Measurements from ENCODE around the gene DUSP11.
"Not testable (repeated sequence)": the region's sequence is repeated elsewhere in the genome, so short reads cannot be mapped to it uniquely, and the experiment has no call there.

DUSP11 gene

GRCh38 chr2:73754332-73754731 lies 25.6 kb downstream of the DUSP11 start:
- not testable (repeated sequence) for H3K27ac Mint-ChIP-seq; H3K9me3 Mint-ChIP-seq; DNase-seq; H3K4me1 Mint-ChIP-seq (ENCODE audit: low read depth); H3K27me3 Mint-ChIP-seq; H3K4me3 Mint-ChIP-seq
- H3K36me3 Mint-ChIP-seq (ENCODE audit: low read depth) = peaks cover 87% of the 10 kb centered on the region

- H3K27me3 Mint-ChIP-seq = no peaks in the 10 kb centered on the region
- no peak overlapping the region for H3K27ac Mint-ChIP-seq
- peaks cover 13% of the 10 kb centered on the region for H3K4me1 Mint-ChIP-seq (ENCODE audit: low read depth)
- no peak for DNase-seq
- peaks cover 89% of the 10 kb centered on the region for H3K36me3 Mint-ChIP-seq (ENCODE audit: low read depth)
- no peak overlapping the region for H3K4me3 Mint-ChIP-seq
- H3K9me3 Mint-ChIP-seq = no peaks in the 10 kb centered on the region
Observed at GRCh38 chr2:73749314-73749713, 30.6 kb downstream of the DUSP11 start.

DNA sequence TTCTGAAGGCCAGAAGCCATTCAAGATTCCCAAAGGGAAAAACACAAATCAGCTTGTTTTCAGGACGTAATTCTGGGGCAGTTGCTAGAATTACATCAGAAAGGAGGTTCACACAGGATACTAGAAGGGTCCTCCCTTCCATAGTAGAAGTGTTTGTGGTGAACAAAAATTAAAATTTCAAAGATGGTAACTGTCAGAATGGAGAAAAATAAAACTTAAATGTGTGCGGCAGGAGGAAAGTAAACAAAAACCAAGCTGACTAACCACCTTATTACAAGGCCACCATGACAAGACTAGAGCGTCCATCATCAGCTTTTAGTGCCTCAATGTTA lies 33.1 kb downstream of the DUSP11 start:
- H3K27ac Mint-ChIP-seq = no peak overlapping the region
- H3K36me3 Mint-ChIP-seq (ENCODE audit: low read depth) = peaks cover 79% of the 10 kb centered on the region
- DNase-seq = no peak
- no peaks in the 10 kb centered on the region for H3K27me3 Mint-ChIP-seq
- no peaks in the 10 kb centered on the region for H3K9me3 Mint-ChIP-seq
- H3K4me1 Mint-ChIP-seq (ENCODE audit: low read depth) = peaks cover 13% of the 10 kb centered on the region
- no peak overlapping the region for H3K4me3 Mint-ChIP-seq

DNA sequence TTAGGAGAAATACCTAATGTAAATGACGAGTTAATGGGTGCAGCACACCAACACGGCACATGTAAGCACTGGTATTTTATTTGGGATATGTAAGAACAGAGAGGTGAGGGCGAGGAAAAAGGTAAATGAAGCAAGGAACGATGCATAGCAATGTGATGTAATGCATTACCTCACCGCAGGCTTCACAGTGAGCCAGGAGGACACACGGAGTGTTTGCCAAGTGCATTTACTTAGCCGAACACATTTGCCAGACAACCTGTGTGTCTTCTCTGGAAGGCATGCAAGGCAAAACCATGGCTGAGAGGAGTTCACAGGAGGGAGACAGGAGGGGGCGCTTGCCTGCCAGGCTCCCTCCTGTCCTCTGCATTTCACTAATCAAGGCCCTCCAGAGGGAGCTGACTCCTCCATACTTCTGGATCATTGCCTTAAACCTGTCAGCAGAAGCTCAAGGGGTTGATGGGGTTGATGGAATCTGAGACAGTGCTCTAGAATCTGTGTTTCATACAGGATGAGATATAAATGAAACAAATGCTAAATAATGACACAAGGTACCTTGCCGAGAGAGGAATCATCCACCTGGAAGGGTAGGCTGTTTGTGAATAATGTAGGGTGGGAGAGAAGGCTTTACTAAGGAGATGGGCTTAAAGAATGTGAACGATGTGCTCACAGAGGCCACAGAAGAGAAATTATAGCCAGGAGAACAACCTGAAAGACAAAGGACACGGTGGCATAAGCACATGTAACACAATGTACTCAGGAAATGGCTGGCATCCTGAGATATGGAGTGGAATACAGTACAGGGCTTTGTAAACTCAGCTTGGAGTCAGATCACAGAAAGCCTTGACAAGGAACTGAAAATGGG lies 33.7 kb downstream of the DUSP11 start:
- H3K36me3 Mint-ChIP-seq (ENCODE audit: low read depth) = peaks cover 82% of the 10 kb centered on the region
- peaks cover 13% of the 10 kb centered on the region for H3K4me1 Mint-ChIP-seq (ENCODE audit: low read depth)
- H3K9me3 Mint-ChIP-seq = no peaks in the 10 kb centered on the region
- DNase-seq = no peak
- no peak overlapping the region for H3K27ac Mint-ChIP-seq
- H3K27me3 Mint-ChIP-seq = no peaks in the 10 kb centered on the region
- H3K4me3 Mint-ChIP-seq = no peak overlapping the region

GRCh38 chr2:73740767-73741166 lies 39.1 kb downstream of the DUSP11 start:
- no peaks in the 10 kb centered on the region for H3K27me3 Mint-ChIP-seq
- no peak overlapping the region for H3K4me3 Mint-ChIP-seq
- no peak overlapping the region for H3K27ac Mint-ChIP-seq
- peaks cover 51% of the 10 kb centered on the region for H3K36me3 Mint-ChIP-seq (ENCODE audit: low read depth)
- H3K4me1 Mint-ChIP-seq (ENCODE audit: low read depth) = peaks cover 16% of the 10 kb centered on the region
- DNase-seq = no peak
- peaks cover 7% of the 10 kb centered on the region for H3K9me3 Mint-ChIP-seq

- Mint-ChIP-seq H3K27ac (no peak overlapping the region), H3K36me3 (ENCODE audit: low read depth) (peaks cover 44% of the 10 kb centered on the region), H3K4me3 (no peak overlapping the region), H3K4me1 (ENCODE audit: low read depth) (peaks cover 22% of the 10 kb centered on the region), H3K9me3 (peaks cover 7% of the 10 kb centered on the region), H3K27me3 (no peaks in the 10 kb centered on the region)
- DNase-seq = no peak
Observed at GRCh38 chr2:73739101-73739500, 40.8 kb downstream of the DUSP11 start.

GRCh38 chr2:73736855-73737779 lies 42.8 kb downstream of the DUSP11 start, which contains the start of gene TPRKB:
Gene TPRKB, minus strand, starts transcription at chr2:73737345. Its CDS starts 2,776 bp downstream, at chr2:73734569.
- no peaks in the 10 kb centered on the region for H3K27me3 Mint-ChIP-seq
- H3K9me3 Mint-ChIP-seq = peaks cover 7% of the 10 kb centered on the region
- H3K4me3 Mint-ChIP-seq = peak within 1 kb of the TSS; percentile 93
- DNase-seq = peak; percentile 96
- H3K36me3 Mint-ChIP-seq (ENCODE audit: low read depth) = peaks cover 55% of the 10 kb centered on the region
- H3K4me1 Mint-ChIP-seq (ENCODE audit: low read depth) = peaks cover 22% of the 10 kb centered on the region
- H3K27ac Mint-ChIP-seq = peak within 1 kb of the TSS; percentile 91

DNA sequence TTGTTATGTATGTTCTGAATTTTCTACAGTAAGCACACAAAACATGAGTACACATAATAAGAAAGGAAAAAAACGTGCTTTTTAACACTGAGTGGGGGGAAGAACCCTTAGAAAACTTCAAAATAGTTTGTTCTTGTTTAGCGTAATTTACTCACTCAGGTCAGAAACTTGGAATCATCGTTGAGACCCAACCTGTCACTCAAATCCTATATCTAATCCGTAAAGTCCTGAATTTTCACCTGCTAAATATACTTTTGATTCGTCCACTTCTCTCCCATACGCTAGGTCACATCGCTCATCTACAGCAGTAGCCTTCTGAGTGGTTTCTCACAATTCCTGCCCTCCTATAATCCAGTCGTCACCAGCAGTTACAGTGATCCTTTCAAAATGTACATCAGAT lies 43.5 kb downstream of the DUSP11 start:
- Mint-ChIP-seq H3K9me3 (peaks cover 7% of the 10 kb centered on the region), H3K27me3 (no peaks in the 10 kb centered on the region)
- no peak for DNase-seq

GRCh38 chr2:73730810-73731209 lies 49.1 kb downstream of the DUSP11 start:
- no peak for DNase-seq

More for the DNA sequence above, 43.5 kb downstream of the DUSP11 start:
- Mint-ChIP-seq H3K4me3 (peak overlapping the region; percentile 93), H3K4me1 (ENCODE audit: low read depth) (peaks cover 22% of the 10 kb centered on the region), H3K27ac (peak overlapping the region; percentile 91), H3K36me3 (ENCODE audit: low read depth) (peaks cover 55% of the 10 kb centered on the region)

GRCh38 chr2:73728711-73729110 lies 51.2 kb downstream of the DUSP11 start:
- DNase-seq = no peak
- Mint-ChIP-seq H3K4me3 (no peak overlapping the region), H3K27ac (no peak overlapping the region), H3K4me1 (ENCODE audit: low read depth) (no peaks in the 10 kb centered on the region), H3K27me3 (no peaks in the 10 kb centered on the region), H3K9me3 (no peaks in the 10 kb centered on the region), H3K36me3 (ENCODE audit: low read depth) (peaks cover 57% of the 10 kb centered on the region)

More at GRCh38 chr2:73730810-73731209, 49.1 kb downstream of the DUSP11 start:
- peaks cover 69% of the 10 kb centered on the region for H3K36me3 Mint-ChIP-seq (ENCODE audit: low read depth)
- H3K9me3 Mint-ChIP-seq = no peaks in the 10 kb centered on the region
- H3K4me3 Mint-ChIP-seq = no peak overlapping the region
- no peaks in the 10 kb centered on the region for H3K27me3 Mint-ChIP-seq
- H3K27ac Mint-ChIP-seq = peak overlapping the region; percentile 53
- peaks cover 6% of the 10 kb centered on the region for H3K4me1 Mint-ChIP-seq (ENCODE audit: low read depth)

- Mint-ChIP-seq H3K27ac (no peak overlapping the region), H3K4me3 (no peak overlapping the region), H3K9me3 (no peaks in the 10 kb centered on the region), H3K36me3 (ENCODE audit: low read depth) (peaks cover 53% of the 10 kb centered on the region), H3K4me1 (ENCODE audit: low read depth) (no peaks in the 10 kb centered on the region), H3K27me3 (no peaks in the 10 kb centered on the region)
- no peak for DNase-seq
Observed at GRCh38 chr2:73728043-73728442, 51.9 kb downstream of the DUSP11 start.

GRCh38 chr2:73726657-73727056 lies 53.2 kb downstream of the DUSP11 start:
- not testable (repeated sequence) for H3K4me3 Mint-ChIP-seq, H3K27me3 Mint-ChIP-seq

GRCh38 chr2:73718851-73719621 lies 60.9 kb downstream of the DUSP11 start:
- DNase-seq = no peak
- Mint-ChIP-seq H3K4me3 (no peak overlapping the region), H3K4me1 (ENCODE audit: low read depth) (no peaks in the 10 kb centered on the region), H3K27ac (no peak overlapping the region), H3K27me3 (peaks cover 14% of the 10 kb centered on the region), H3K36me3 (ENCODE audit: low read depth) (peaks cover 5% of the 10 kb centered on the region), H3K9me3 (peaks cover 6% of the 10 kb centered on the region)

More at GRCh38 chr2:73726657-73727056, 53.2 kb downstream of the DUSP11 start:
- not testable (repeated sequence) for H3K4me1 Mint-ChIP-seq (ENCODE audit: low read depth); DNase-seq; H3K9me3 Mint-ChIP-seq; H3K27ac Mint-ChIP-seq
- H3K36me3 Mint-ChIP-seq (ENCODE audit: low read depth) = peaks cover 39% of the 10 kb centered on the region

GRCh38 chr2:73718421-73718820 lies 61.5 kb downstream of the DUSP11 start:
- Mint-ChIP-seq H3K9me3 (peaks cover 11% of the 10 kb centered on the region), H3K27me3 (peaks cover 18% of the 10 kb centered on the region), H3K36me3 (ENCODE audit: low read depth) (peaks cover 3% of the 10 kb centered on the region), H3K4me1 (ENCODE audit: low read depth) (no peaks in the 10 kb centered on the region), H3K4me3 (no peak overlapping the region), H3K27ac (no peak overlapping the region)
- no peak for DNase-seq
